ENCODE measurements around the gene ATAT1. TPM values are rescaled to one million over a fixed set of nuclear protein-coding genes. Genes with fewer than 3 reads are reported as not detected.

The ATAT1 gene
- total and polyA plus RNA-seq, 2 of the 13 experiments (the other 11 are each of a cell fraction or from before 2014, with no cell fraction given), result 9.2 to 23.6 TPM

DNA sequence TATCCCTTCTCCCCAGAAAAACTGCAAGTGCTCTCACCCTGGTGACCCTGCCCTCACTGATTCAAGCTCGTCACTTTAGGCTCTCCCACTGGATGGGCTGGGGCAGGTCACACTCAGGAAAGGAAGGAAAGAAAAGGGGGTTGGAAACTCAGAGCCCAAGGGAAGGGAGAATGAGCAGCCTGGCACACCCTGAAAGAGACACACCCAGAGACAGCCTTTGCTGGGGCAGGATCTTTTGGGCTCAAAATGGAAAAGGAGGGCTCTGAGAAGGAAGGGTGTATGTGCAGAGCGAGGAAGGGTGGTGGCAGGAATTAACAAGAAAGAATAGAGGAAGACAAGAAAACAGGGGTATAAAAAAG lies 57.3 kb downstream of the ATAT1 start (continued):
- TF ChIP-seq, protein P1, sequence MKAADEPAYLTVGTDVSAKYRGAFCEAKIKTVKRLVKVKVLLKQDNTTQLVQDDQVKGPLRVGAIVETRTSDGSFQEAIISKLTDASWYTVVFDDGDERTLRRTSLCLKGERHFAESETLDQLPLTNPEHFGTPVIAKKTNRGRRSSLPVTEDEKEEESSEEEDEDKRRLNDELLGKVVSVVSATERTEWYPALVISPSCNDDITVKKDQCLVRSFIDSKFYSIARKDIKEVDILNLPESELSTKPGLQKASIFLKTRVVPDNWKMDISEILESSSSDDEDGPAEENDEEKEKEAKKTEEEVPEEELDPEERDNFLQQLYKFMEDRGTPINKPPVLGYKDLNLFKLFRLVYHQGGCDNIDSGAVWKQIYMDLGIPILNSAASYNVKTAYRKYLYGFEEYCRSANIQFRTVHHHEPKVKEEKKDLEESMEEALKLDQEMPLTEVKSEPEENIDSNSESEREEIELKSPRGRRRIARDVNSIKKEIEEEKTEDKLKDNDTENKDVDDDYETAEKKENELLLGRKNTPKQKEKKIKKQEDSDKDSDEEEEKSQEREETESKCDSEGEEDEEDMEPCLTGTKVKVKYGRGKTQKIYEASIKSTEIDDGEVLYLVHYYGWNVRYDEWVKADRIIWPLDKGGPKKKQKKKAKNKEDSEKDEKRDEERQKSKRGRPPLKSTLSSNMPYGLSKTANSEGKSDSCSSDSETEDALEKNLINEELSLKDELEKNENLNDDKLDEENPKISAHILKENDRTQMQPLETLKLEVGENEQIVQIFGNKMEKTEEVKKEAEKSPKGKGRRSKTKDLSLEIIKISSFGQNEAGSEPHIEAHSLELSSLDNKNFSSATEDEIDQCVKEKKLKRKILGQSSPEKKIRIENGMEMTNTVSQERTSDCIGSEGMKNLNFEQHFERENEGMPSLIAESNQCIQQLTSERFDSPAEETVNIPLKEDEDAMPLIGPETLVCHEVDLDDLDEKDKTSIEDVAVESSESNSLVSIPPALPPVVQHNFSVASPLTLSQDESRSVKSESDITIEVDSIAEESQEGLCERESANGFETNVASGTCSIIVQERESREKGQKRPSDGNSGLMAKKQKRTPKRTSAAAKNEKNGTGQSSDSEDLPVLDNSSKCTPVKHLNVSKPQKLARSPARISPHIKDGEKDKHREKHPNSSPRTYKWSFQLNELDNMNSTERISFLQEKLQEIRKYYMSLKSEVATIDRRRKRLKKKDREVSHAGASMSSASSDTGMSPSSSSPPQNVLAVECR (CRISPR knock-in tag; IDR thresholded peaks at IDR 0.05; ENCODE audit: borderline replicate concordance), result no peak
- TF ChIP-seq HOXA5 (CRISPR knock-in tag; IDR thresholded peaks at IDR 0.05) (no peak), ZNF713 (CRISPR knock-in tag; IDR thresholded peaks at IDR 0.05) (no peak), RELA (CRISPR knock-in tag; IDR thresholded peaks at IDR 0.05) (no peak)
- TF ChIP-seq, protein P2, sequence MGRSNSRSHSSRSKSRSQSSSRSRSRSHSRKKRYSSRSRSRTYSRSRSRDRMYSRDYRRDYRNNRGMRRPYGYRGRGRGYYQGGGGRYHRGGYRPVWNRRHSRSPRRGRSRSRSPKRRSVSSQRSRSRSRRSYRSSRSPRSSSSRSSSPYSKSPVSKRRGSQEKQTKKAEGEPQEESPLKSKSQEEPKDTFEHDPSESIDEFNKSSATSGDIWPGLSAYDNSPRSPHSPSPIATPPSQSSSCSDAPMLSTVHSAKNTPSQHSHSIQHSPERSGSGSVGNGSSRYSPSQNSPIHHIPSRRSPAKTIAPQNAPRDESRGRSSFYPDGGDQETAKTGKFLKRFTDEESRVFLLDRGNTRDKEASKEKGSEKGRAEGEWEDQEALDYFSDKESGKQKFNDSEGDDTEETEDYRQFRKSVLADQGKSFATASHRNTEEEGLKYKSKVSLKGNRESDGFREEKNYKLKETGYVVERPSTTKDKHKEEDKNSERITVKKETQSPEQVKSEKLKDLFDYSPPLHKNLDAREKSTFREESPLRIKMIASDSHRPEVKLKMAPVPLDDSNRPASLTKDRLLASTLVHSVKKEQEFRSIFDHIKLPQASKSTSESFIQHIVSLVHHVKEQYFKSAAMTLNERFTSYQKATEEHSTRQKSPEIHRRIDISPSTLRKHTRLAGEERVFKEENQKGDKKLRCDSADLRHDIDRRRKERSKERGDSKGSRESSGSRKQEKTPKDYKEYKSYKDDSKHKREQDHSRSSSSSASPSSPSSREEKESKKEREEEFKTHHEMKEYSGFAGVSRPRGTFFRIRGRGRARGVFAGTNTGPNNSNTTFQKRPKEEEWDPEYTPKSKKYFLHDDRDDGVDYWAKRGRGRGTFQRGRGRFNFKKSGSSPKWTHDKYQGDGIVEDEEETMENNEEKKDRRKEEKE (IDR thresholded peaks at IDR 0.05), result no peak
